GM12892 (cell line): Measurements from ENCODE around the gene FAM181A.

Experiments used
- POLR2A ChIP-seq: IDR thresholded peaks from 2 replicates; pipeline ENCODE4 v1.6.1; 2011; ENCODE audit warnings: low read depth, low read length, control low read depth
- POLR2AphosphoS5 ChIP-seq: IDR thresholded peaks from 2 replicates; pipeline ENCODE4 v1.6.1; 2011; ENCODE audit warnings: low read depth, low read length, control low read depth
- TAF1 ChIP-seq: IDR thresholded peaks from 2 replicates; pipeline ENCODE4 v1.6.1; 2011; ENCODE audit warnings: low read depth, mild to moderate bottlenecking, control low read depth, low read length, borderline replicate concordance

- TF ChIP-seq POLR2AphosphoS5 (no peak), POLR2A (no peak), TAF1 (no peak)
Observed at GRCh38 chr14:93916498-93916897, 10.6 kb upstream of the FAM181A start.
